HG03565 (cell line): ENCODE data around the gene ETNK1.
"Not testable (repeated sequence)": the region's sequence is repeated elsewhere in the genome, so short reads cannot be mapped to it uniquely, and the experiment has no call there.

Experiments used
- ATAC-seq: cut with Tn5 transposase; IDR thresholded peaks from one replicate; pipeline ENCODE4 v1.9.1; 2021; ENCODE audit warnings: mild to moderate bottlenecking, moderate library complexity; ENCODE audit not compliant: unreplicated experiment

The ETNK1 gene, protein sequence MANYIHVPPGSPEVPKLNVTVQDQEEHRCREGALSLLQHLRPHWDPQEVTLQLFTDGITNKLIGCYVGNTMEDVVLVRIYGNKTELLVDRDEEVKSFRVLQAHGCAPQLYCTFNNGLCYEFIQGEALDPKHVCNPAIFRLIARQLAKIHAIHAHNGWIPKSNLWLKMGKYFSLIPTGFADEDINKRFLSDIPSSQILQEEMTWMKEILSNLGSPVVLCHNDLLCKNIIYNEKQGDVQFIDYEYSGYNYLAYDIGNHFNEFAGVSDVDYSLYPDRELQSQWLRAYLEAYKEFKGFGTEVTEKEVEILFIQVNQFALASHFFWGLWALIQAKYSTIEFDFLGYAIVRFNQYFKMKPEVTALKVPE

DNA sequence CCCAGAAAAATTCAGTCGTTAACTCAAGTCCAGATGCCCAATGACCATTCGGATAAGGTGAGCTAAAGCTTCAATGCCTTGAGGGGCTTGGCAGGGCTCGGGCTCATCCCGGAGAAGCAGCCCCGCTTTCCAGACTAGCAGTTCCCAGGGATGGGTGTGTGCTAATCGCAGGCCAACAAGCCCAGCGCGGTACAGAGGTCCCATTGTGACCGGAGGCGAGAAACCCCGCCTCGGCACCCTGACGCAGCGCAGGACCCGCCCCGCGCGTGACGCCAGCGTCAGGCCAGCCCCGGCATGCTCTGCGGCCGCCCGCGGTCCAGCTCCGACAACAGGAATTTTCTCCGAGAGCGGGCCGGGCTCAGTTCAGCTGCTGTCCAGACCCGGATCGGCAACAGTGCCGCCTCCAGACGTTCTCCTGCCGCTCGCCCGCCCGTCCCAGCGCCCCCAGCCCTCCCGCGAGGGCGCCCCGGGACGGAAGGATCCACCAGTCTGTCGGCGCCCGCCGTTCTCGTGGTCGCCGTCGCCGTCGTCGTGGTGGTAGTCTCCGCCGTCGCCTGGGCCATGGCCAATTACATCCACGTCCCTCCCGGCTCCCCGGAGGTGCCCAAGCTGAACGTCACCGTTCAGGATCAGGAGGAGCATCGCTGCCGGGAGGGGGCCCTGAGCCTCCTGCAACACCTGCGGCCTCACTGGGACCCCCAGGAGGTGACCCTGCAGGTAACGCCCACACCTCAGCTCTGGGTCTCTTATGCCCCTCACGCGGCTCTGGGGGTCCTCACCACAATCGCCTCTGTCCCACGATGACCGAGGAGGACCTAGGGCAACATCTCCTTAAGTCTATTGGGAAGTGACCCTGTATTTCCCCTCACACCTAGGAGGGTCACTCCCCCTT is at the start of gene ETNK1:
Gene ETNK1 (plus strand): TSS at position 302 of the 892 bp plus-strand sequence. CDS start 260 bp downstream, at position 562.
- ATAC-seq = peak; percentile 95

DNA sequence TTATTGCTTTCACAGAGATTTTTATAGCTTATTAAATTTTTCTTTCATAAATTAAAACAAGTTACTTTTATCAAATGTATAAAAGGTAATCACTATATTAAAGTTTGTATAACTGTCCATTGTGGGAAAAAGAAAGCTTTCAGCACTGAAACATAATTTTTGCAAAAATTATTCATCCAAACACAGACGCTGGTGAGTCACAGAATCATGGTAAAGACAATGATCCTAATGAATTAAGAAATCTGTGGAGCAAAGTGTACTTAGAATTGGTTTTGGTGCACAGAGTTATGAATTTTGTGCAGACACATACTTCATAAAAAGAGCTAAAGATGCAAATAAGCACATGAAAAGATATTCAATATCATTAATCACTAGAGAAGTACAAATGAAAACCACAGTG is 48.9 kb upstream of the ETNK1 start:
- no peak for ATAC-seq

DNA sequence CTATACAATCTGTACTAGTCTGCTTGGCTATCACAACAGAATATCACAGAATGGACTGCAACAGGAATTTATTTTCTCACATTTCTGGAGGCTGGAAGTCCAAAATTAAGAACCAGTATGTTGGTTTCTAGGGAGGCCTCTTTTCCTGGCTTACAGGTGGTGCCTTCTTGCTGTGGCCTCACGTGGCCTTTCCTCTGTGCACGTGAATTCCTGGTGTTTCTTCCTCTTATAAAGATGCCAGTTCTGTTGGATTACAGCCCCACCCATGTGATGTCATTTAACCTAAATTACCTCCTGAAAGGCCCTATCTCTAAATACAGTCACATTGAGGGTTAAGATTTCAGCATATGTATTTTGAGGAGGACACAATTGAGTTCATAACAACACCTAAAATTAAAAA is 48.5 kb upstream of the ETNK1 start:
- ATAC-seq = no peak

DNA sequence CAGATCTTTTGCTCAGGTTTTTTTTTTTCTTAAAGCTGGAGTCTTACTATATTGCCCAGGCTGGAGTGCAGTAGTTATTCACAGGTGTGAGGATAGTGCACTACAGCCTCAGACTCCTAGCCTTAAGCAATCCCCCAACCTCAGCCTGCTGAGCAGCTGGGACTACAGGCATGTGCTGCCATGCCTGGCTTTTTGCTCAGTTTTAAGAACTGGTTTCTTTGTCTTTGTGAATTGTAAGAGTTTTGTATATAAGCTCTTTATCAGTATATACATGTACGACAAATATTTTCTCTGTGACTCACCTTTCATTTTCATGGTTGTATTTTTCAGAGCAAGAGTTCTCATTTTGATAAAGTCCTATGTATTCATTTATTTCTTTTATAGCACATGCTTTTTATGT is 47.3 kb upstream of the ETNK1 start:
- ATAC-seq = no peak

DNA sequence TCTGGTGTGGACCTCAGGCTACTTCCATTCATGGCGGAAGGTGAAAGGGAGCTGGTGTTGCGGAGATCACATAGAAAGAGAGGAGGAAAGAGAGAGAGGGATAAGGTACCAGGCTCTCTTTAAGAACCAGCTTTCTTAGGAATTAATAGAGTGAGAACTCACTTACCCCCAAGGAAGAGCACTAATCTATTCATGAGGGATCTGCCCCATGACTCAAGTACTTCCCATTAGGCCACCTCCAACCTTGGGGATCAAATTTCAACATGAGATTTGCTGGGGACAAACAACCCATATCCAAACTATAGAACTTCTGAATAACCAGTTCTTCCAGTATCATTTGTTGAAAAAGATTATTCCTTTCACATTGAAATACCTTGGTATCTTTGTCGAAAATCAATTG is 46.6 kb upstream of the ETNK1 start:
- no peak for ATAC-seq

DNA sequence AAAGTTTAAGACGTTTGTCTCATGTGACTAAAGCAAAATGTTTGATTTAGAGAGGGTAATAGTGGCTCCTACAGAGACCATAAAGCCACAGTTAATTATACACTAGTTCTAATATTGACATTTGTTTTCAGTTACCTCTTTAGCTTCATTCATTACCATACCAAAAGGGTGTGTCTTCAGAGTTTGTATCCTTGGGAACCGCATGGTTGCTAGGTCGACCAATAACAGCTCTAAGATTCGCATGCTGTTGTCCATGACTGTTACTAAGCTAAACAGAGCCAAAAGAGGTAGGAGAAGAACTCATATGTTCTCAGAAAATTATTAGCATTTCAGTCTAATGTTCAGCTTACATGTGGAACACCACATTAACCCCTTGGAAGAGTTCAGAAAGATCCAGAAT is 36.2 kb upstream of the ETNK1 start:
- no peak for ATAC-seq

DNA sequence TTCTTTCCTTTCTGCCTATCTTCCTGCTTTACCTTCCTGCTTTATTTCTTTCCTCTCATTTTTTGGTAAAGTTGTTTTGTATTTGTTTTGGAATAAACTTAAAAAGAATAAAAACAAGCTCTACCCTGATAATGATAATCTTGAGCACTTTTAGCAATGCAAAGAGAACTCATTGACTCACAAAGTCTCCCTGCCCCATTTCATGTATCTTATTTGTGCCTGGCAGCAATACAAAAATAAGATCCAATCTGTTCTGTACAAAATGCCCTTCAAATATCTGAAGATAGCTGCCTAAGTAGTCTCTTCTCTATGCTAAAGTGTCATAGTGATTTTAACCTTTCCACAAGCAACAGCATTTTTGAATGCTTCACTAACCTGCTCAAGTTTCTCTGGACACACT is 31.1 kb upstream of the ETNK1 start:
- ATAC-seq = no peak

DNA sequence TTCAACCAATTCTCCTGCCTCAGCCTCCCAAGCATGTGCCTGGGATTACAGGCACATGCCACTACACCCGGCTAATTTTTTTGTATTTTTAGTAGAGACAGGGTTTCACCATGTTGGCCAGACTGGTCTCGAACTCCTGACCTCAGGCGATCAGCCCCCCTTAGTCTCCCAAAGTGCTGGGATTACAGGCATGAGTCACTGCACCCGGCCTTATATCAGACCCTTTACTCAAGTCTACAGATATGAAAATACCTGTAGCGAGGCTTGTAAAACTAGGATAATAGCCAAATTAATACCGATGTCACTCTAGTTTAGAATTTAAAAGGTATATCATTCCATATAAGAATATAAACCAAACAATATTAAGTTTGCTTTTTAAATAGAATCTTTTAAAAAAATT is 27.4 kb upstream of the ETNK1 start:
- not testable (repeated sequence) for ATAC-seq

DNA sequence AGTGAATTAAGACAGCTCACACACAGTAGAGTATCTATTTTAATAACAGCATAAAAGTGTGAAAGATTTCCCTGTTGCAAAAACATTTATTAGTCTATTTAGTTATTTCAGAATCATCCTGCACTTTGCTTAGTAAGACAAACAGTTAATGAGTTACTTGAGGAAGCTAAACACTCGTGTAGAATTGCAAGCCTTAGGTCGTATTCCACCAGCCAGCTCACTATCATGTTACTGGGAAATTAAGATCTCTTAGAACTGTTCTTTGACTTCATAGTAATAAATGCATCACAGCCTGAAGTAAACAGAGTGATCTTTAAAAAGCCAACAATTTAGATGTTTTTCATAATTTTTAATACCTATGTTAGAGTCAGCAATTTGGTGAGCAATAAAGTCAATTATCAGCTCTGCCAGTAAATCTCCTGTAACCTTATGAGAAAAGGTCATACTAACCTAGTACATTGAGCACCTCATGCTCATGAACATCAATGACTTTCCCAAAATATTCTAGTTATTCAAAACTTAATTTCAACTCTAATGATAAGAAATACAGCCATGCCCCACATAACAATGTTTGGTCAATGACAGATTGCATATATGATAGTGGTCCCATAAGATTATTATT is 26.7 kb upstream of the ETNK1 start:
- ATAC-seq = no peak

DNA sequence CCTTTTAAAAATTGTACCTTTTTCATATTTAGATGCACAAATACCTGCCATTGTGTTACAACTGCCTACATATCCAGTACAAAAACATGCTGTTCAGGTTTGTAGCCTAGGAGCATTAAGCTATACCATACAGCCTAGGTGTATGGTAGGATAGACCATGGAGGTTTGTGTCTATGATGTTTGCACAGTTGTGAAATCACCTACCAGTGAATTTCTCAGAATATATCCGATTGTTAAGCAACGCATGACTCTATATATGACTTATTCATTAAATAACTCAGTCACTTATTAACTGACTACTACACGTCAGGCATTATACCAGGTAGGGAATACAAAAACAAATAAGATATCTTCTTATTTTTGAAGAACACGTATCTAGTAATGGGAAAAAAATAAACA is 26.2 kb upstream of the ETNK1 start:
- ATAC-seq = no peak

DNA sequence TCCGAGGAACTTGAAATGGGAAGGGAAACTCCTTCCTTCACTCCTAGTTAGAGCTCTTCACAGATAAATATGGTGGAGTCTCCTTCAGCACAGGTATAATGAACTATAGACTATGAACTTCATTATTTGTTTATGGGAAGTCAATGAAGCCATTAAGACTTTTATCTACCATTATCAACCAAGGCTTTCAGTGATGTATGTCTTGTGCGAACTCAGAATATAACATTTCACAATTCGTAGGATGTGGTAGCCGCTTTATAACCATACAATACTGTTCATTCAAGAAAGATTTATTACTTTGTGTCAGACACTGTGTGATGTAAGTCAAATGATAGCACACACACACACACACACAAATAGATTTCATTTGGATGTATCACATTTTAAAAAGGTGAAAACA is 24.8 kb upstream of the ETNK1 start:
- ATAC-seq = no peak

DNA sequence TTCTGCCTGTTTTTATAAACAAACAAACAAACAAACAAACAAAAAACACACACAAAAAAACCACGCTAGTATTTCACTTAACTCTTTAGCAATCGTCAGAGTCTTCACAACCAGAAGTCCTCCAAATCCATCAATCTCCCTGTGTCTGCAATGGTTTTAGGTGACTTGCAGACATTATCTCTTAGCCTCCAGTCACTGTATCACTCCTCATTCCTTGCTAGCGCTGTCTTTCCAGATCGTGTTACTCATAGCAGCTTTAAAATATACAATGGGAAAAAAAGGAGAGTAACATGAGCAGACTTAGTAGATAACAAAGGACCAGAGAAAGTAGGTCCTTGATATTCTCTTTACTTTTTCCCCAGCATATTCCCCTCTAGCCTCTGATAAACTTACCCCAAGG is 15.5 kb upstream of the ETNK1 start:
- no peak for ATAC-seq

DNA sequence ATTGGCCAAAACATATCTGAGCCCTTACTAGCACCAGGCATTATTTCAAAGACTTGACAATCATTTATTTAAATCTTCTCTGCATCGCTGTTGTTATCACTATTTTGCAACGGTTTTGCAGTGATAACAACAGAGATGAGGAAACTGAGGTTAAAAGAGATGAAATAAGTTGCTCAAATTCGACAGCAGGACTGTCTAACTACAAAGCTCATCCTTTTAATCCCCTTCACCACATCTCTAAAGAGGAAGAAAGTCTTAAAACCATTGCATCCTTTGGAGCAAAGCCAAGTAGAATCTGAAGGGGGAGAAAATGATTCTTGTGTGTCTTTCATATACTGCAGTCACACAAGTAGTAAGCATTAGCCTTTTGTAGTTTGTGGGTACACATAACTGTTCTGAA is 14.8 kb upstream of the ETNK1 start:
- ATAC-seq = no peak

DNA sequence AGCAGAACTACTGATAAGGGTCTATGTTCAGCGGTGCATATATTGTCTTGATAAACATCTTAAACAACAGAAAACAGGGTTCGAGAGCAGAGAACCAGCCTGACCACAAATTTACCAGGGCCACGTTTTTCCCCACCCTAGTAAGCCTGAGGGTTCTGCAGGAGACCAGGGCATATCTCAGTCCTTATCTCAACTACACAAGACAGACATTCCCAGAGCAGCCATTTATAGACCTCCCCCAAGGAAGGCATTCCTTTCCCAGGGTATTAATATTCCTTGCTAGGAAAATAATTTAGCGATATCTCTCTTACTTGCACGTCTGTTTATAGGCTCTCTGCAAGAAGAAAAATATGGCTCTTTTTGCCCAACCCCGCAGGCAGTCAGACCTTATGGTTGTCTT is 12.1 kb upstream of the ETNK1 start:
- ATAC-seq = not testable (repeated sequence)

DNA sequence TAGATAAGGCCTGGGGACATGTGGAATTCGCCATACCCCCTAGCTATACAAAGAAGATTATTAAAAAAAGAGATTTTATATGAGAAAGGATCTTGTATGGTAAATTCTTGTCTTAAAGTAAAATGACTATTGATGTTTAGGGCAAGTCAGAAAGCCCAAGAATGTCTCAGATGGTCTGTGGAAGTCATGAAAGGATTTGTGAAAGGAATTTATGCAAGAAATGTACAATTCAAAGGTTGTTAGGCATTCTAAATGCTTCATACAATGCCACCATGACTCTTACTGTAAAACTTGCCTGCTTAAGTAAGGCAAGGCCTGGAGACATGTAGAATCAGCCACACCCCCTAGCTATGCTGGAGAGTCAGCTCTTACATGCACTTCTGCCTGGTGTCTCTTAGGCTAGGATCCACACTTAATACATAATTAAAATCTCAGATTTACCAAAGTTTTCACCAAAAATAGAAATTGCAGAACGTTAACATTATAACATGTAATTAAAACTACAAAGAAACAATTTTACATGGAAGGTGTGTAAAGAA is 8.9 kb upstream of the ETNK1 start:
- no peak for ATAC-seq

DNA sequence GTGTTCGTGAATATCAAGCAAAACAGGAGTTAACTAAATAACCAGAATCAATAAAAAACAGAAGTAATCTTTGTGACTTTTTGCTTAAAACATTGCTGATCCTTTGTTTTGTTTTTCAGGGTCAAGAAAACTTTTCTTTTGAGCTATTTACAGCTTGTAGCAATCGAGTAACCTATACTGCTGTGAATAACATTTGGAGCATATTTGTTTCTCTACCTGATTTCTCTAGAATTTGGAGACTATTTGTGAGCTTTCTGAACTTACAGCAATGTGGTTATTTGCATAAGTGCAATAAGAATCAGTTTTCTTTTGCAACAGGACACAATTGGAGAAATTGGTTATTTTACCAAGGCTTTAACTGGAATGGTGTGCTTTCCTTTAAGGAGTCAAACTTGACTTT is 7.3 kb upstream of the ETNK1 start:
- no peak for ATAC-seq

DNA sequence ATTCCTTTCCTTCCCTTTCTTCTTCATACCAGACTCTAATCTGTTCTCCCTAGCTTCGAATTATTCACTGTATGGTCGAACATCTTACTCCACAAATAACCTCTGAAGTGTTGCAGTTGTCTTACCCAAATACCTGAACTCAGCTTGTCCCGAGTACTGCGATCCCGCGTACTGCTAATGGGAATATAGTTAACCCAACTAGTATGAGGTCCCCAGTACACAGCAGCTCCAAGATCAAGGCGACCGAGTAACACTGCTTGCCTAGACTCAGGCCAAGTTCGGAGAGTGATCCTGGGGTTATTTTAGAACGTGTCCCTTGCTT is 462 bp upstream of the ETNK1 start:
- no peak for ATAC-seq

DNA sequence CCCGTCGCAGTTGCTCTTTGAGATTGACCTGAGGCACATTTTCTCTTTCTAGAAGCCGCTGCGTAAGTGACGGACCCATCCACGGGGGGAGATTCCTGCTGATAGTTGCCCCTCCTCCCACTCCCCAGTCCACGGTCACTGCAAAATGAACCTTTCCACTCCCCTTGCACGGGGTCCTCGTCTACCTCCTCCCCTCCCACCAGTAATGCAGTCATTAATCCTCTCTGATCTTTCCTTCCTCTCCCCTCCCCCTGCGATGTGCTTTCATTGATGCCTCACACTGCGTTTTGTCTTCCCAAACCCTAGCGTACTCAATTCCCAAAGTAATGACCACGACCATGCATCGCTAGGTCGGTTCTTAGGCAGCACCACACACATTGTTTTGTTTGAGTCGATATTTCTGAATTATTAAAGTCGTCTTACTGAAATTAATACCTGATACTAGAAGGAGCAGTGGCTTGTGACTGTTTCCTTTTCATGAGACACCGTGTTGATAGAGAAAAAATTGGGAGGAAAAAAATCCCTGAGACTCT is 857 bp downstream of the ETNK1 start:
- ATAC-seq = peak; percentile 9

DNA sequence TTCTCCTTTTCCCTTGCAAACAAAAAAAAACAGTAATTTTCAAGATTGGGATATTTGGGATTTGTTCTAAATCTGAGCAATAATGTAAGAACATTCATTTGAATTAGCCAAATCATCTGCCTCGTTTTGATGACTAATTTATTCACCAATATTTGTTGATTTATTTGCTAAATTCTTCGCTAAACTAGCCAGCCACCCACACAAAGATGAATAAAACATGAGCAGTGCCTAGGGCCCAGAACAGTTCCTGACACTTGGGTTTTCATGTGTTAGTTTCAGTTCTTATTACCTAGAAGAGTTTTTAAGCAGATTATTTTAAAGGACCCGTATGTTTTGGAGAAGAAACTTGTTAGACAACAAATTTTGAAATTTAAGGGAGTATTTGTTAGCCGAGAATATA is 1.4 kb downstream of the ETNK1 start:
- ATAC-seq = peak; percentile 39

DNA sequence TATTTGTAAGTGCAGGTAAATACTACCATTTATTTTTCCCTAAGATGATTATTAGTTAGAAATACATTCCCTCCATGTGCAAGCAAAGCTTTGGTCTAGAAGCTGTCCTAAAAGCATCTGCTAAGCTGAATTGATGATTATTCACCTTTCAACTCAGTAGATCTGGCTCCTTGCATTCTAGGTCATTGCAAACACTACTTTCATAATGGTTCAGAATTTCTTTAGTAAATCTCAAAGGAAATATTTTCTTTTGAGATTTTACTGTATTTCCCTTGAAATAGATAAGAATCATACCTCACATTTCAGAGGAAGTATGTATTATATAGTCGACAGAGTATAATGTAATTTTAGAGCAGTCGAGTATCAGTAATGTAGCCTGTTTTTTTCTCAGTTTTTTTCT is 2.4 kb downstream of the ETNK1 start:
- ATAC-seq = no peak

DNA sequence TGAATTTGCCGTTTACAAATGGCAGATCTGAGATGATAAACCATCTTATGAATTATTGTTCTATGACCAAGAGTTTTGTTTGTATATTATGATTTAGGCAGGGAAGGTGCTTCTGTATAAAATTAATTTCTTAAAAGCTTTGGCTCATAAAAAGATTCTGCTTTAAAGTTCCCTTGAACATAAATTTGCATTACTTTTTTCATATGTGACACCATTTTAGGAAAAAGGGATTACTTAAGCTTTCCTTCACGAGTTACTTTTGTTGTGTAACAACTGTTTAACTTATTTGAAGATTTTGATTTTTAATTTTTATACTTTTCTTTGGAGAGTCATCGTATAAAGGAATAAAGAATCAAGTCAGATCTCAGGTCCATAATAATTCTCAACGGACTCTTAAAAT is 3.3 kb downstream of the ETNK1 start:
- ATAC-seq = no peak
